Upper lobe of left lung (tissue), 6 donors: Measurements from ENCODE around the gene CNTN2. TPM values are rescaled to one million over a fixed set of nuclear protein-coding genes. Genes with fewer than 3 reads are reported as not detected.

ENCODE experiments used
- ATAC-seq, 2 donors: fragments of 200-7000 bp; cut with Tn5 transposase; one replicate each; pipeline ENCODE4 v1.9.1; 2022; ENCODE audit warnings: mild to moderate bottlenecking in 2 of 2, moderate library complexity in 2 of 2; ENCODE audit not compliant: low FRiP score in 2 of 2
- DNase-seq, 2 donors: peaks; one replicate each; pipeline ENCODE4 v3.0.0-alpha.2; 2019 to 2020
- H3K27ac ChIP-seq, 4 donors: fragments of 200-600 bp; sonication (generic); one replicate each; pipeline ENCODE4 v1.5.1; 2016 to 2019
- H3K27me3 ChIP-seq, 4 donors: fragments of 200-600 bp; sonication (generic); one replicate each; pipeline ENCODE4 v1.5.1; 2017 to 2019
- H3K36me3 ChIP-seq, 4 donors: fragments of 200-600 bp; sonication (generic); one replicate each; pipeline ENCODE4 v1.5.1; 2016 to 2019
- H3K4me1 ChIP-seq, 4 donors: fragments of 200-600 bp; sonication (generic); one replicate each; pipeline ENCODE4 v1.5.1; 2018 to 2019
- H3K4me3 ChIP-seq, 4 donors: fragments of 200-600 bp; sonication (generic); one replicate each; pipeline ENCODE4 v1.5.1; 2017 to 2019; ENCODE audit warnings: mild to moderate bottlenecking in 2 of 4, moderate library complexity in 1 of 4
- H3K9me3 ChIP-seq, 4 donors: fragments of 200-600 bp; sonication (generic); one replicate each; pipeline ENCODE4 v1.5.1; 2018 to 2019
- EP300 ChIP-seq, 4 donors: sonication (generic); formaldehyde crosslinking; IDR thresholded peaks; one replicate each; pipeline ENCODE4 v1.5.1; 2017; ENCODE audit warnings: antibody characterized with exemption in 4 of 4, control low read depth in 2 of 4
- POLR2A ChIP-seq, 4 donors: fragments of 450-650 bp; IDR thresholded peaks; one replicate each; pipeline ENCODE4 v1.5.1; 2016 to 2017; ENCODE audit warnings: antibody characterized with exemption in 4 of 4, mild to moderate bottlenecking in 2 of 4
- POLR2AphosphoS5 ChIP-seq, 2 donors: sonication (generic); formaldehyde crosslinking; IDR thresholded peaks; one replicate each; pipeline ENCODE4 v1.5.1; 2017; ENCODE audit warnings: antibody characterized with exemption in 2 of 2
- WGBS, 2 donors: methylation state at CpG; one replicate each; pipeline ENCODE4 v1.1.5; 2017 to 2018; 5-methylcytosine and 5-hydroxymethylcytosine counted together
- total RNA-seq, 6 donors: library from RNA; depleted of rRNA in 4 of 6; stranded (reverse); fragments of >200 nt in 4 of 6; gene quantifications; one replicate each; pipeline versions ENCODE4 v1.1.0 to v1.2.1, GENCODE V29; 2016 to 2021
- TF ChIP-seq, protein P1 (sequence below), 6 experiments: fragments of 450-650 bp in 4 of 6; fragments of 200-600 bp in 2 of 6; sonication (generic) in 2 of 6; IDR thresholded peaks; one replicate each; pipeline ENCODE4 v1.5.1; 2016 to 2019; ENCODE audit warnings: antibody characterized with exemption in 6 of 6
- donor health status: DM: no; HTN: no; CAD: no; lungs with moderate emphysema.
- donor health status: DM: no; HTN: yes; CAD: no; lungs with severe emphysema.

Gene CNTN2
- total RNA-seq, 6 donors from 2014 or later, result not detected

GRCh38 chr1:205001162-205001561, 41.9 kb upstream of the CNTN2 start:
- WGBS, 2 donors, result 96 to 98% methylated on average over 14 of the region's 14 CpGs
- H3K27ac ChIP-seq, result no peak overlapping the region
- DNase-seq (no peak), ATAC-seq (no peak)
- H3K27me3 ChIP-seq, result no peaks in the 10 kb centered on the region
- H3K36me3 ChIP-seq, result no peaks in the 10 kb centered on the region
- no peak overlapping the region for H3K4me3 ChIP-seq
- H3K4me1 ChIP-seq, result no peaks in the 10 kb centered on the region
- no peak for TF ChIP-seq EP300 (IDR thresholded peaks at IDR 0.05)
- no peak for TF ChIP-seq POLR2AphosphoS5 (IDR thresholded peaks at IDR 0.05)
- TF ChIP-seq POLR2A (IDR thresholded peaks at IDR 0.05), result no peak
- H3K9me3 ChIP-seq, result no peaks in the 10 kb centered on the region

GRCh38 chr1:205002705-205003104, 40.3 kb upstream of the CNTN2 start:
- no peak for DNase-seq
- no peaks in the 10 kb centered on the region for H3K36me3 ChIP-seq
- no peak for ATAC-seq
- no peaks in the 10 kb centered on the region for H3K9me3 ChIP-seq
- H3K4me1 ChIP-seq, result no peaks in the 10 kb centered on the region
- no peak overlapping the region for H3K27ac ChIP-seq
- H3K4me3 ChIP-seq, result no peak overlapping the region
- 71 to 81% methylated on average over 6 to 7 of the region's 7 CpGs for WGBS, 2 donors
- no peak for TF ChIP-seq POLR2AphosphoS5 (IDR thresholded peaks at IDR 0.05)
- no peak for TF ChIP-seq EP300 (IDR thresholded peaks at IDR 0.05)
- TF ChIP-seq, protein P1, sequence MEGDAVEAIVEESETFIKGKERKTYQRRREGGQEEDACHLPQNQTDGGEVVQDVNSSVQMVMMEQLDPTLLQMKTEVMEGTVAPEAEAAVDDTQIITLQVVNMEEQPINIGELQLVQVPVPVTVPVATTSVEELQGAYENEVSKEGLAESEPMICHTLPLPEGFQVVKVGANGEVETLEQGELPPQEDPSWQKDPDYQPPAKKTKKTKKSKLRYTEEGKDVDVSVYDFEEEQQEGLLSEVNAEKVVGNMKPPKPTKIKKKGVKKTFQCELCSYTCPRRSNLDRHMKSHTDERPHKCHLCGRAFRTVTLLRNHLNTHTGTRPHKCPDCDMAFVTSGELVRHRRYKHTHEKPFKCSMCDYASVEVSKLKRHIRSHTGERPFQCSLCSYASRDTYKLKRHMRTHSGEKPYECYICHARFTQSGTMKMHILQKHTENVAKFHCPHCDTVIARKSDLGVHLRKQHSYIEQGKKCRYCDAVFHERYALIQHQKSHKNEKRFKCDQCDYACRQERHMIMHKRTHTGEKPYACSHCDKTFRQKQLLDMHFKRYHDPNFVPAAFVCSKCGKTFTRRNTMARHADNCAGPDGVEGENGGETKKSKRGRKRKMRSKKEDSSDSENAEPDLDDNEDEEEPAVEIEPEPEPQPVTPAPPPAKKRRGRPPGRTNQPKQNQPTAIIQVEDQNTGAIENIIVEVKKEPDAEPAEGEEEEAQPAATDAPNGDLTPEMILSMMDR (IDR thresholded peaks at IDR 0.05), result no peak
- TF ChIP-seq POLR2A (IDR thresholded peaks at IDR 0.05), result no peak
- no peaks in the 10 kb centered on the region for H3K27me3 ChIP-seq

- H3K36me3 ChIP-seq, result no peaks in the 10 kb centered on the region
- no peak overlapping the region for H3K4me3 ChIP-seq
- no peaks in the 10 kb centered on the region for H3K4me1 ChIP-seq
- H3K27ac ChIP-seq, result no peak overlapping the region
- WGBS, 2 donors, result 78 to 79% methylated on average over 8 to 10 of the region's 10 CpGs
- H3K27me3 ChIP-seq, result no peaks in the 10 kb centered on the region
- no peak for TF ChIP-seq POLR2A (IDR thresholded peaks at IDR 0.05)
- TF ChIP-seq EP300 (IDR thresholded peaks at IDR 0.05), result no peak
- ATAC-seq, result no peak
- DNase-seq, result no peak
- H3K9me3 ChIP-seq, result no peaks in the 10 kb centered on the region
Measured at GRCh38 chr1:205003358-205004131, 39.5 kb upstream of the CNTN2 start.

DNA sequence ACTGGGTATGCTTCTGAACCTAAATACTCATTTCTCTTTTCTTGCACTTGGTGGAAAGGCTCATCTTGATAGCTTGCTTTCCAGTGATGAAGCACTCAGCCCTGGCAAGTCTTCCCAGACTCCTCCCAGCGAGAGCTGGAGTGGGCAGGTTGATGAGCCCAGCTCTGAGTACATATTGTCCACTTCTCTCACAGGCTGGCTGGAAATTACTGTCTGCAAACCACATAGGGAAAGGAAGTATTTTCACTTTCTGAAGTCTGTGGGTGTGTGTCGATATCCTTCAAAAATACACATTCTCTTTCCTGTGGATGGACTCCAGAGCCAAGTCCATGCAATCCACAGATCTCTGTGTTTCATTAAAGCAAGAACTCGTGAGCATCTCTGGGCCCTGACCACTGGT, 38.7 kb upstream of the CNTN2 start:
- H3K4me1 ChIP-seq, result no peaks in the 10 kb centered on the region
- 50 to 54% methylated on average over 3 of the region's 3 CpGs for WGBS, 2 donors
- no peaks in the 10 kb centered on the region for H3K36me3 ChIP-seq
- DNase-seq (no peak), ATAC-seq (peak in 1 of 2 donors; percentile 75)
- H3K27ac ChIP-seq, result no peak overlapping the region
- H3K4me3 ChIP-seq, result no peak overlapping the region
- TF ChIP-seq POLR2A (IDR thresholded peaks at IDR 0.05) (no peak), EP300 (IDR thresholded peaks at IDR 0.05) (no peak), POLR2AphosphoS5 (IDR thresholded peaks at IDR 0.05) (no peak)
- TF ChIP-seq, protein P1 (IDR thresholded peaks at IDR 0.05), result no peak
- H3K27me3 ChIP-seq, result no peaks in the 10 kb centered on the region
- no peaks in the 10 kb centered on the region for H3K9me3 ChIP-seq

DNA sequence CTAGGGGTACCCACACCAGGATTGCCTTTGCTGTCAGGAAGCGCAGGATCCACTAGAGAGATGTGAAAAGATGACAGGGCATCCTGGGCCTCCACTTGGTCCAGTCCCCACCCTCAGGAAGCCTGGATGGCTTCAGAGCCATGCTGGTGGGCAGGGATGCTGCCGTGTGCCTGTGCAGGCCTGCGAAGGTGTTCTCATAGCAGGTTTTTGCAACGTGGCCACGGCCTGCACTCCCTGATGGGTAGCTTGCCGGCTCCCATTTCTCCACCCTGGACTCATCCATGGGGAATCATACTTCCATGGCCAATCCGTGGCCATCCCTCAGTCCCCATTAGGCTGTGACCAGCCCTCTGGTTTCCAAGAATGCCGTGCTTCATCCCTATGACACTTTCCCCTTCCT, 34.1 kb upstream of the CNTN2 start:
- no peak overlapping the region for H3K27ac ChIP-seq
- DNase-seq (no peak), ATAC-seq (no peak)
- no peaks in the 10 kb centered on the region for H3K27me3 ChIP-seq
- no peaks in the 10 kb centered on the region for H3K9me3 ChIP-seq
- TF ChIP-seq POLR2A (IDR thresholded peaks at IDR 0.05), result no peak
- TF ChIP-seq EP300 (IDR thresholded peaks at IDR 0.05), result no peak
- TF ChIP-seq POLR2AphosphoS5 (IDR thresholded peaks at IDR 0.05), result no peak
- TF ChIP-seq, protein P1 (IDR thresholded peaks at IDR 0.05), result no peak
- no peaks in the 10 kb centered on the region for H3K36me3 ChIP-seq
- H3K4me1 ChIP-seq, result peaks cover 0 to 6% (median 0%) of the 10 kb centered on the region in 4 donors
- WGBS, 2 donors, result 90 to 91% methylated on average over 4 to 8 of the region's 8 CpGs
- H3K4me3 ChIP-seq, result no peak overlapping the region

DNA sequence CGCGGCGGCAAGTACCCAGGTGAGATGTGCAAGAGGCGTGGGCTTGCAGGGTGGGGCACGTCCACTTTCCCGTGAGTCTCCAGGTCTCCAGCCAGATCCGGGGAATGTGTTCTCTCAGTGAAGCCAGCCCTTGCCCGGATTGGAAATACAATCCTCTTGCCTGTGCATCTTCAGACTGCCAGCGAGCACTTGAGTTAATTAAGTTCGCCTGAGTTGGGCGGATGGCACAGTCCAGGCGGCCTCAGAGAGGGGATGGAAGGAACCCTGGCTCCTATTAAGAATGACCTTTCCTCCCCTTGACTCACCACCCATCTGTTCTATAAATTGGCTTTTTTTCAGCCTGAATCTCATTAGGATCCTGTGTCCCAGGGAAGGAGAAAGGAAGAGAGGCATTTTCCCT, 33.3 kb upstream of the CNTN2 start:
- Histone ChIP-seq H3K9me3 (no peaks in the 10 kb centered on the region), H3K4me3 (no peak overlapping the region), H3K27ac (no peak overlapping the region), H3K4me1 (peaks cover 0 to 10% (median 0%) of the 10 kb centered on the region in 4 donors), H3K36me3 (no peaks in the 10 kb centered on the region), H3K27me3 (no peaks in the 10 kb centered on the region)
- ATAC-seq (no peak), DNase-seq (no peak)
- 95 to 97% methylated on average over 8 to 12 of the region's 12 CpGs for WGBS, 2 donors
- no peak for TF ChIP-seq POLR2A (IDR thresholded peaks at IDR 0.05)
- TF ChIP-seq EP300 (IDR thresholded peaks at IDR 0.05), result no peak
- TF ChIP-seq, protein P1 (IDR thresholded peaks at IDR 0.05), result no peak
- TF ChIP-seq POLR2AphosphoS5 (IDR thresholded peaks at IDR 0.05), result no peak
